ENCODE data around the gene MAL.

Gene MAL

GRCh38 chr2:95058989-95059641 is 33.6 kb downstream of the MAL start:
- H3K27ac Mint-ChIP-seq, result no peak overlapping the region
- H3K4me1 Mint-ChIP-seq (ENCODE audit: low read depth), result peaks cover 51% of the 10 kb centered on the region
- DNase-seq (ENCODE audit: low spot score), result no peak
- H3K36me3 Mint-ChIP-seq (ENCODE audit: low read depth), result peaks cover 7% of the 10 kb centered on the region
- H3K9me3 Mint-ChIP-seq, result no peaks in the 10 kb centered on the region
- no peak overlapping the region for H3K4me3 Mint-ChIP-seq
- H3K27me3 Mint-ChIP-seq (ENCODE audit: low read depth), result no peaks in the 10 kb centered on the region

DNA sequence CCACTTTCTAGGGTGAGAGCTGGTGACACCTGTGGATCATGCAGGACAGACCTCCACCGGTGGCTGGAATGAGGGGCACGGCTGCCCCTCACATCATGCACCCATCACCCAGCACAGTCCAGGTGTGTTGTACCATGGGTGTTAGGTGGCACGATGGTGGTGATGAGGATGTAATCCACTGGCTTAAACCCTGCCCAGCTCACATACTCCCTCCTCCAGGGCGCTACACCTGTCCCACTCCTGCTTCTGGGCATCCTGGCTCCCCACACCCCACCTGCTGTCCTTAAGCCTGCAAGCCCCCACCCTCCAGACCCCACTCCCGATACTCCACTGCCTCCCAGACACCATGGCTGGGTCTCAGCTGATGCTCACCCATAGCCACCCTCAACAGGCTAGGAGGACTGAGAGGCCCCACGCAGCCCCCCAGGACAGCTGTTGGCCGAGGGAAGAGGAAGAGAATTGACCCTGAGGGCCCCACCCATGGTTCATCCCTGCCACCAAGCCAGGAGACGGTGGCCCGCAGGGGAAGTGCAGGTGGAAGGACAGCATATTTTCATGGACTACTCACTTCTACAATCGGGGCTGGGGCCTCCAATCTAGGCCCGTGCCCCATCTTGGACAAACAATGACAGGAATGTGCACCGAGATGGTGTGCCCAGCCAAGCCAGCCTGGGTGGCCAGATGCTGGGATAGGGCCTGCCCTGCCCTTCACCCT is 34.3 kb downstream of the MAL start:
- Mint-ChIP-seq H3K4me1 (ENCODE audit: low read depth) (peaks cover 48% of the 10 kb centered on the region), H3K27ac (no peak overlapping the region), H3K9me3 (no peaks in the 10 kb centered on the region), H3K4me3 (no peak overlapping the region), H3K36me3 (ENCODE audit: low read depth) (peaks cover 3% of the 10 kb centered on the region), H3K27me3 (ENCODE audit: low read depth) (no peaks in the 10 kb centered on the region)
- no peak for DNase-seq (ENCODE audit: low spot score)

- Mint-ChIP-seq H3K27ac (no peak overlapping the region), H3K9me3 (no peaks in the 10 kb centered on the region), H3K4me1 (ENCODE audit: low read depth) (peaks cover 41% of the 10 kb centered on the region), H3K4me3 (no peak overlapping the region), H3K27me3 (ENCODE audit: low read depth) (no peaks in the 10 kb centered on the region), H3K36me3 (ENCODE audit: low read depth) (peaks cover 3% of the 10 kb centered on the region)
- no peak for DNase-seq (ENCODE audit: low spot score)
Observed at GRCh38 chr2:95060446-95061118, 35.1 kb downstream of the MAL start.

GRCh38 chr2:95061119-95061512 is 35.6 kb downstream of the MAL start:
- Mint-ChIP-seq H3K4me1 (ENCODE audit: low read depth) (peaks cover 35% of the 10 kb centered on the region), H3K27ac (peak overlapping the region; percentile 69), H3K9me3 (no peaks in the 10 kb centered on the region)

DNA sequence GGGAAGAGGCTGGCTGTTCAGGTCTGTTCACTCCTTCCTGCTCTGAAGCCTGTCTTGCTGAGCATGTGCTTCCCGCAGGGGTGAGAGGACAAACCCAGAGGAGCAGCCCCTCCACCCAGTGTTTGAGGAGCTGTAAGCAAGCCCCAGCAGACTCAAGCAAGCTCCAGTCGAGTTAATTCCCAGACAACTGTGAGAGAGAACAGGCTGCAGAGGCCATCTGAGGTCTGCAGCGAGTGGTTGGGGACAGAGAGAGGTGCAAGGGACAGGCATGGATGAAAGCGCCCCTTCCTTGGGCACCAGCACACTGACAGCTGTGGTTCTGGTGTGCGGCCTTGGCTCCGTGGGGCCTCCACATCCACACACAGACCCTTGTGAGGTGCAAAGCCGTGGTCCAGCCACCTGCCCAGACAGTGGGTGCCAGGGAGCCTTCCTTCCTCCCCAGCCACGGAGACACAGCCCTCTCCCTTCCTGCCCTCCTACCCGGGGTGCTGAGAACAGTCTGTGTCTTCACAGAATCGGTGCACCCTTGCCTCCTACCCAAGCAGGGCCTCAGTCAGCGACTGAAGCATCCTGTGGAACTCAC is 36.2 kb downstream of the MAL start:
- Mint-ChIP-seq H3K4me1 (ENCODE audit: low read depth) (peaks cover 31% of the 10 kb centered on the region), H3K9me3 (no peaks in the 10 kb centered on the region), H3K27me3 (ENCODE audit: low read depth) (no peaks in the 10 kb centered on the region), H3K4me3 (peak overlapping the region; percentile 34), H3K27ac (peak overlapping the region; percentile 76), H3K36me3 (ENCODE audit: low read depth) (no peaks in the 10 kb centered on the region)
- DNase-seq (ENCODE audit: low spot score), result no peak

More at GRCh38 chr2:95061119-95061512, 35.6 kb downstream of the MAL start:
- DNase-seq (ENCODE audit: low spot score), result no peak
- Mint-ChIP-seq H3K27me3 (ENCODE audit: low read depth) (no peaks in the 10 kb centered on the region), H3K4me3 (no peak overlapping the region), H3K36me3 (ENCODE audit: low read depth) (no peaks in the 10 kb centered on the region)

DNA sequence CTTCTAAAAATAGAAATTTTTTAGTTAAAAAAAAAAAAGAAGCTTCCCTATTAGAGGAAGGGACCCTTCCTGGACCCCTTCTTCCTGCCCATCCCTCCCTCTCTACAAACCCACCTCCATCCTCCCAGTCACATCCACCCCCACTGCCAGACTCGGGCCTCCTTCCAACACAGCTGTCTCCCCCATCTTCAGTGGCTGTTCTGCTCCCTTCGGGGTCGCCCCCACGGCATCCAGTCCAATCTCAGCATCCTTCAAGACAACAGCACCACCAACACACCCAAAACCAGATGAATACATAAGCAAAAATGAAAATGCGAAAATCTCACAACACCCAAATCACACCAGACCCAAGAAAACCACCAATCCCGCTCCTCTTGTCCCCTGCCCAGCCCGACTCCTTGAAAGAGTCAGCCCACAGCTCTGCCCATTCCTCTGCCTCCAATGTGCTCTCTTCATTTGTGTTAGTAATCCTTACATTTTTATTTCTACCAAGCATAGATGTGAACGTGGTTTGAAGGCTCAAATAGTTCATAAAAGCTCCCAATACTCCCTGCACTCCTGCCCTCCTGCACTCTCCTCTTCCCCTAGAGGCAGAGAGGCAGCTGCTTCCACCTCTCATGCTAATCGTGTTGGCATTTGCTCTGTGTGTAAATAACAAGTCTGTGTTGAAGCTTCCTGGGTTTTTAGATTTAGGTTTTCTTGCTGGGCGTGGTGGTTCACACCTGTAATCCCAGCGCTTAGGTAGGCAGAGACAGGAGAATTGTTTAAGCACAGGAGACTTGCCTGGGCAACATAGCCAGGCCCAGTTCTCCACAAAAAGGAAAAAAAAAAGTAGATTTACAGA is 37.0 kb downstream of the MAL start:
- DNase-seq (ENCODE audit: low spot score), result no peak
- H3K27ac Mint-ChIP-seq, result peak overlapping the region; percentile 78

GRCh38 chr2:95063086-95063958 is 37.8 kb downstream of the MAL start:
- Mint-ChIP-seq H3K9me3 (no peaks in the 10 kb centered on the region), H3K27ac (peak overlapping the region; percentile 62), H3K4me1 (ENCODE audit: low read depth) (peaks cover 29% of the 10 kb centered on the region), H3K4me3 (peak overlapping the region; percentile 20), H3K27me3 (ENCODE audit: low read depth) (no peaks in the 10 kb centered on the region), H3K36me3 (ENCODE audit: low read depth) (no peaks in the 10 kb centered on the region)
- DNase-seq (ENCODE audit: low spot score), result no peak

More for the DNA sequence above, 37.0 kb downstream of the MAL start:
- Mint-ChIP-seq H3K27me3 (ENCODE audit: low read depth) (no peaks in the 10 kb centered on the region), H3K9me3 (no peaks in the 10 kb centered on the region), H3K4me3 (peak overlapping the region; percentile 37), H3K36me3 (ENCODE audit: low read depth) (no peaks in the 10 kb centered on the region), H3K4me1 (ENCODE audit: low read depth) (peaks cover 29% of the 10 kb centered on the region)

- Mint-ChIP-seq H3K4me3 (no peak overlapping the region), H3K36me3 (ENCODE audit: low read depth) (peaks cover 3% of the 10 kb centered on the region), H3K27ac (no peak overlapping the region), H3K9me3 (no peaks in the 10 kb centered on the region), H3K4me1 (ENCODE audit: low read depth) (peaks cover 24% of the 10 kb centered on the region), H3K27me3 (ENCODE audit: low read depth) (no peaks in the 10 kb centered on the region)
- DNase-seq (ENCODE audit: low spot score), result no peak
Observed at GRCh38 chr2:95068256-95068655, 42.7 kb downstream of the MAL start.

GRCh38 chr2:95069465-95069864 is 44.0 kb downstream of the MAL start:
- Mint-ChIP-seq H3K36me3 (ENCODE audit: low read depth) (peaks cover 3% of the 10 kb centered on the region), H3K27ac (no peak overlapping the region), H3K27me3 (ENCODE audit: low read depth) (no peaks in the 10 kb centered on the region), H3K4me1 (ENCODE audit: low read depth) (peaks cover 28% of the 10 kb centered on the region), H3K9me3 (no peaks in the 10 kb centered on the region), H3K4me3 (no peak overlapping the region)
- DNase-seq (ENCODE audit: low spot score), result no peak

- no peak for DNase-seq (ENCODE audit: low spot score)
- Mint-ChIP-seq H3K9me3 (no peaks in the 10 kb centered on the region), H3K4me3 (no peak overlapping the region), H3K36me3 (ENCODE audit: low read depth) (peaks cover 11% of the 10 kb centered on the region), H3K27ac (no peak overlapping the region), H3K27me3 (ENCODE audit: low read depth) (no peaks in the 10 kb centered on the region), H3K4me1 (ENCODE audit: low read depth) (peaks cover 46% of the 10 kb centered on the region)
Observed at GRCh38 chr2:95071856-95072255, 46.3 kb downstream of the MAL start.

GRCh38 chr2:95072424-95072823 is 46.9 kb downstream of the MAL start:
- Mint-ChIP-seq H3K36me3 (ENCODE audit: low read depth) (peaks cover 11% of the 10 kb centered on the region), H3K9me3 (no peaks in the 10 kb centered on the region), H3K27ac (peak overlapping the region; percentile 27), H3K4me3 (no peak overlapping the region), H3K27me3 (ENCODE audit: low read depth) (no peaks in the 10 kb centered on the region), H3K4me1 (ENCODE audit: low read depth) (peaks cover 49% of the 10 kb centered on the region)
- no peak for DNase-seq (ENCODE audit: low spot score)

DNA sequence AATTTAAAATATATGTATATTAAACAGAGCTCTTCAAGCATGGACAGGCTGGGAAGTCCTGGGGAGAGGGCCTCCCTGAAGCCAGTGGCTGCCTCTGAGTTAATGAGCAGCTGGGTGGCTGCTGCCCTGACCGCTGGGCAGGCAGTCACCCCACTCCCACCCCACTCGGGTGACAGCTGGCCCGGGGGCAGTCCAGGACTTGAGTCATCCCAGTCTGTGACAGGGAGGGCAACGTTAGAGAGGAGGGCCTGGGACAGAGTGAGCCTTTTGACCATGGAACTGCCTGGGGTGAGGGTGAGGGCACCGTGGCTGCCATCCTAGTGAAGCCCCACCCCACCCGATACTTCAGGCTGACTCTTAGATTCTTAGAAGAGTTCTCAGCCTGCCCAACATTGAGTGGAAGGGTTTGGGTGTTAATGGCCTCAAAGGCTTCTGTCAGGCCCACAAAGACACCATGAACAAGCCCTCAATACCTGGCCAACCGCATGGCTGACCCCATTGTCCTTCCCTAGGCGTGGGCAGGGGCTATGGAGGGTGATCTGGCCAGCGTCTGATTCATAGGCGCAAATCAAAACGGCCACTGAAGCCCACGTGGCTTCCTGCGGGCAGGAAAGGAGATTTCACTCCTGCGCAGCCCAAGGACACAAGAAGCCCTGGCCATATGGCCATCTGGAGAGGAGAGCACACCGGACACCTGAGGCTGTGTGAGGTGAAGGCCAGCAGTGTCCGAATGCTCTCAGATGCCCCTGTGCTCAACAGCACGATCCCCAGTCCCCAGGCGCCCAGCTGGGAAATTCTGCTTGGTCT is 48.6 kb downstream of the MAL start:
- H3K27ac Mint-ChIP-seq, result peak overlapping the region; percentile 95
- H3K36me3 Mint-ChIP-seq (ENCODE audit: low read depth), result peaks cover 11% of the 10 kb centered on the region
- DNase-seq (ENCODE audit: low spot score), result no peak
- peak overlapping the region; percentile 91 for H3K4me3 Mint-ChIP-seq
- H3K4me1 Mint-ChIP-seq (ENCODE audit: low read depth), result peaks cover 64% of the 10 kb centered on the region
- H3K9me3 Mint-ChIP-seq, result no peaks in the 10 kb centered on the region
- no peaks in the 10 kb centered on the region for H3K27me3 Mint-ChIP-seq (ENCODE audit: low read depth)
